ENCODE measurements around the gene RNLS.

RNLS gene

GRCh38 chr10:88537322-88537721 lies 45.8 kb downstream of the RNLS start:
- no peaks in the 10 kb centered on the region for H3K9me3 ChIP-seq (ENCODE audit: control insufficient read depth, low read length)
- no peak for DNase-seq
- H3K36me3 ChIP-seq (ENCODE audit: control insufficient read depth, insufficient read depth, low read length): no peaks in the 10 kb centered on the region
- no peaks in the 10 kb centered on the region for H3K4me1 ChIP-seq (ENCODE audit: control insufficient read depth, insufficient read depth, low read length, poor library complexity, severe bottlenecking)
- no peak overlapping the region for H3K27ac ChIP-seq (ENCODE audit: insufficient read depth, low read length, poor library complexity, severe bottlenecking)
- H3K4me3 ChIP-seq (ENCODE audit: insufficient read depth, low read depth, low read length, poor library complexity, severe bottlenecking): no peak overlapping the region
- no peaks in the 10 kb centered on the region for H3K27me3 ChIP-seq (replicated peaks; ENCODE audit: control insufficient read depth, insufficient read depth, low read length, poor library complexity, severe bottlenecking)

DNA sequence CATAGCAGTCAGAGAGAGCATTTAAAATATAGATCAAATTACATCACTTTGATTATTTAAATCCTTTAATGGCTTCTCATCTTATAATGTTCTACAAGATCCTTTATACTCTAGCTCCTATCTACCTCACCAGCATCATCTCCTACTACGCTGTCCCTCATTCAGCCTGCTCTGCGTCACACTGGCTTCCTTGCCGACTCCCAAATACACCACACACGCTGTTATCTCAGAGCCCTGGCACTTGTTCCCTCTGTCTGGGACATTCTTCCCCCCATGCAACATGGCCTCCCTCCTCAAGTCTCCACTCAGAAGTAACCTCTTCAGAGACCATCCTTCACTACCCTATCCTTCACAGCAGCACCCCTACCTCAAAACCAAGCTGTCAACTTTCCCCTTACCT lies 46.7 kb downstream of the RNLS start:
- Histone ChIP-seq H3K4me1 (ENCODE audit: control insufficient read depth, insufficient read depth, low read length, poor library complexity, severe bottlenecking) (no peaks in the 10 kb centered on the region), H3K9me3 (ENCODE audit: control insufficient read depth, low read length) (no peaks in the 10 kb centered on the region), H3K36me3 (ENCODE audit: control insufficient read depth, insufficient read depth, low read length) (no peaks in the 10 kb centered on the region), H3K27me3 (replicated peaks; ENCODE audit: control insufficient read depth, insufficient read depth, low read length, poor library complexity, severe bottlenecking) (no peaks in the 10 kb centered on the region), H3K4me3 (ENCODE audit: insufficient read depth, low read depth, low read length, poor library complexity, severe bottlenecking) (no peak overlapping the region), H3K27ac (ENCODE audit: insufficient read depth, low read length, poor library complexity, severe bottlenecking) (no peak overlapping the region)
- DNase-seq: no peak

DNA sequence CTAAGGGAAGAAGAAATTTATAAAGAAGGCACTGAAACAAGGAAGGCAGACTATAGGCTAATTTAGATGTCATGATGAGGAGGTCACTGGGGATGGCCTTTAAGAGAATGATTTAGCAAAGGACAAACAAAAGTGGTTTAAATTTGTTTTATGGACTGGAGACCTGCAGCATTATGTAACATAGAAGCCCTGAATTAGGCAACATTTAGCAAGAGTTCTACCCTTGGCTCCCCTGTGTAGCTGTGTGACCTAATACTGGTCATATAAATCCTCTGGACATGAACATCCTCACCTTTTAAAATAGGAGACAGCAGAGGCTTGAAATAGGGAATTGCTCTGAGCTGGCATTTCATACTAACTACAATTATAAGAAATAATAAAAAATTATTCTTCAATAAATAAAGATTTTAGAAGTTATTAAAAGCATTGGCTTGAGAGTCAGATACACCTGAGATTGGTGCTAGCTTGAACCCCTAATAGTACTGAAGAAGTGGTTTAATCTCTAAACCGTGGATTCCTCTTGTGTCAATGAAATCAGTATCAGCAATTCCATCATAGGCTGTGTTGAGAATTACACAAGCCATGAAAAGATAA lies 48.9 kb downstream of the RNLS start:
- H3K27me3 ChIP-seq (replicated peaks; ENCODE audit: control insufficient read depth, insufficient read depth, low read length, poor library complexity, severe bottlenecking): no peaks in the 10 kb centered on the region
- no peaks in the 10 kb centered on the region for H3K9me3 ChIP-seq (ENCODE audit: control insufficient read depth, low read length)

DNA sequence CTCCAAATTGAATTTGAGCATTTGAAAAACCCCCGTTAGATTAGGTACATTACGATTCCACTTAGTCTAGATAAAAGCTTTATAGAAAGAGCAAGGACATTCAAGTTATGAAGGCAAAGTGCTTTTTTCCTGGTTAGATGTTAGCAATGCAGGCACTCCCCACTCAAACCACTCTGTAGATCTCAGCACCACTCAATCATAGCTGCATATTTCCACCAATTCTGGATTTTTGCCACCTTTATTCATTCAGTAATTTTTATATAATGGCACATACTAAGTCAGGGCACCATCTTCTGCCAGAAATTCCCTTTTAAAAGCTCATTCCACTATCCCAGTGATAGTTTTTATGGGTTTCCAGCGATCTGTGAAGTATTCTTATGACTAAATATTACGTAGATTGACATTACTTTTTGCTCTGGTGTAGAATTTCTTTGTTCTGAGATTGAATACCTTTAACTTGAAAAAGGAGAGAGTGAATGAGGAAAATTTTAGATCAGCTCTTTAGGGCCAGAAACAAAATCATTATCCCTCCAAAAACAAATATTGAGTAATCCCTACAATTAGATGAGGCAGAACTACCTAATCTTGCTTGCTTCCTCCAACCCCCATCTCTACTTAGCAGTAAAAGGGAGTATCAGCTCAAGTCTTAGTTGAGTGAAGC lies 51.6 kb downstream of the RNLS start:
- no peak for DNase-seq
- Histone ChIP-seq H3K9me3 (ENCODE audit: control insufficient read depth, low read length) (no peaks in the 10 kb centered on the region), H3K4me3 (ENCODE audit: insufficient read depth, low read depth, low read length, poor library complexity, severe bottlenecking) (no peak overlapping the region), H3K27ac (ENCODE audit: insufficient read depth, low read length, poor library complexity, severe bottlenecking) (no peak overlapping the region), H3K27me3 (replicated peaks; ENCODE audit: control insufficient read depth, insufficient read depth, low read length, poor library complexity, severe bottlenecking) (no peaks in the 10 kb centered on the region), H3K4me1 (ENCODE audit: control insufficient read depth, insufficient read depth, low read length, poor library complexity, severe bottlenecking) (no peaks in the 10 kb centered on the region), H3K36me3 (ENCODE audit: control insufficient read depth, insufficient read depth, low read length) (no peaks in the 10 kb centered on the region)

More for the DNA sequence above, 48.9 kb downstream of the RNLS start:
- no peak overlapping the region for H3K27ac ChIP-seq (ENCODE audit: insufficient read depth, low read length, poor library complexity, severe bottlenecking)
- H3K36me3 ChIP-seq (ENCODE audit: control insufficient read depth, insufficient read depth, low read length): no peaks in the 10 kb centered on the region
- DNase-seq: no peak
- no peak overlapping the region for H3K4me3 ChIP-seq (ENCODE audit: insufficient read depth, low read depth, low read length, poor library complexity, severe bottlenecking)
- H3K4me1 ChIP-seq (ENCODE audit: control insufficient read depth, insufficient read depth, low read length, poor library complexity, severe bottlenecking): no peaks in the 10 kb centered on the region

DNA sequence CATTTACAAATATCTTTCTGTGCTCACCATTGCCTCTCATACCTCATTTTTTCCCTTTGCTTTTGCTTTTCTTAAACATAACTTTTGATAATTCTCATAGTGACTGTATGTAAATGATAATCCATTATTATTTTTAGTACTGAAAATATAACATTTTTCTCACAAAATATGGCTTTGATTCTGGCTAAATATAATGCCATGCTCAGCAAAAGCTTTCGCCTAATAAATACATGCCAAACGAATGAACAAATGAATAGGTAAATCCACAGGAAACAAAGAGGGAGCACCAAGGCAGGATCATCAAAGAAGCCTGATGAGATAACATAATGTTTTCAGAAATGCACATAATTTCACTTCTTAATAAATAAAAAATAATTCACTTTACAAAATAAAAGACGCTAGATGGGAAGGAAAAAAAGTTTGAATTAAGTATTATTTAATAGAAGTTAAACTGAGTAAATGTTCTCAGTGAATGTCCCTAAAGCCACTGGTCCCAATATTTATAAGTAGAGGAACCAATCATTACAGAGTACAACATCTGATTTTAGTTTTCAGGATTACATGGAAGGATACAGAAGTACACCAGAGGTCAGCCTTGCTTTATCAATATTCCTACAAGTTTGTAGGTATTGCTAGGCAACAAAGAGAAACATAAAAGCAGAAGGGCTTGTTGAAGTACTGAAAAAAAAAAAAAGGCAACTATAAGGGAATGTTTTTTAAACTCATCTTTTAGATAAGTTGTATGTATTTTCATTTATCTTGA lies 52.3 kb downstream of the RNLS start:
- H3K9me3 ChIP-seq (ENCODE audit: control insufficient read depth, low read length): no peaks in the 10 kb centered on the region
- no peak overlapping the region for H3K27ac ChIP-seq (ENCODE audit: insufficient read depth, low read length, poor library complexity, severe bottlenecking)
- no peak overlapping the region for H3K4me3 ChIP-seq (ENCODE audit: insufficient read depth, low read depth, low read length, poor library complexity, severe bottlenecking)
- no peaks in the 10 kb centered on the region for H3K4me1 ChIP-seq (ENCODE audit: control insufficient read depth, insufficient read depth, low read length, poor library complexity, severe bottlenecking)
- H3K27me3 ChIP-seq (replicated peaks; ENCODE audit: control insufficient read depth, insufficient read depth, low read length, poor library complexity, severe bottlenecking): no peaks in the 10 kb centered on the region
- DNase-seq: no peak
- no peaks in the 10 kb centered on the region for H3K36me3 ChIP-seq (ENCODE audit: control insufficient read depth, insufficient read depth, low read length)

DNA sequence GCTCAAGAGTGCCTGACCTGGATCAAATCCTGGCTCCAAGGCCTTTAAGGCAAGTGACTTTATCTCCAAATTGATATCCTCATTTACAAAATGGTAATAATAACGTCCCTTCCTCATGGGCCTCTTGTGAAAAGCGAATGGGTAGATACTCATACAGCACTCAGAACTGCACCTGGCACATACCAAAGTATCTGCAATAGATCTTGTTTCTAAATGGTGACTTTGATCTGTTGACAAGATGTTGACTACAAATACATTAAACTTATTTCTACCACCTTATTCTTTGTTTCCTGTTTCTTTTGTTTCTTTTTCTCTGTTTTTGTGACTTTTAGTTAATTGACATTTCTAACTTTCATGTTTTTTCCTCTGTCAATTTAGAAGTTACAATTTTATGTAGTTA lies 53.0 kb downstream of the RNLS start:
- Histone ChIP-seq H3K4me1 (ENCODE audit: control insufficient read depth, insufficient read depth, low read length, poor library complexity, severe bottlenecking) (no peaks in the 10 kb centered on the region), H3K27ac (ENCODE audit: insufficient read depth, low read length, poor library complexity, severe bottlenecking) (no peak overlapping the region), H3K4me3 (ENCODE audit: insufficient read depth, low read depth, low read length, poor library complexity, severe bottlenecking) (no peak overlapping the region), H3K27me3 (replicated peaks; ENCODE audit: control insufficient read depth, insufficient read depth, low read length, poor library complexity, severe bottlenecking) (no peaks in the 10 kb centered on the region), H3K9me3 (ENCODE audit: control insufficient read depth, low read length) (no peaks in the 10 kb centered on the region), H3K36me3 (ENCODE audit: control insufficient read depth, insufficient read depth, low read length) (no peaks in the 10 kb centered on the region)
- DNase-seq: no peak

- no peak for DNase-seq
- Histone ChIP-seq H3K9me3 (ENCODE audit: control insufficient read depth, low read length) (no peaks in the 10 kb centered on the region), H3K4me1 (ENCODE audit: control insufficient read depth, insufficient read depth, low read length, poor library complexity, severe bottlenecking) (no peaks in the 10 kb centered on the region), H3K27me3 (replicated peaks; ENCODE audit: control insufficient read depth, insufficient read depth, low read length, poor library complexity, severe bottlenecking) (no peaks in the 10 kb centered on the region), H3K27ac (ENCODE audit: insufficient read depth, low read length, poor library complexity, severe bottlenecking) (no peak overlapping the region), H3K4me3 (ENCODE audit: insufficient read depth, low read depth, low read length, poor library complexity, severe bottlenecking) (no peak overlapping the region), H3K36me3 (ENCODE audit: control insufficient read depth, insufficient read depth, low read length) (no peaks in the 10 kb centered on the region)
These were observed 54.1 kb downstream of the RNLS start for GRCh38 chr10:88528806-88529570.

DNA sequence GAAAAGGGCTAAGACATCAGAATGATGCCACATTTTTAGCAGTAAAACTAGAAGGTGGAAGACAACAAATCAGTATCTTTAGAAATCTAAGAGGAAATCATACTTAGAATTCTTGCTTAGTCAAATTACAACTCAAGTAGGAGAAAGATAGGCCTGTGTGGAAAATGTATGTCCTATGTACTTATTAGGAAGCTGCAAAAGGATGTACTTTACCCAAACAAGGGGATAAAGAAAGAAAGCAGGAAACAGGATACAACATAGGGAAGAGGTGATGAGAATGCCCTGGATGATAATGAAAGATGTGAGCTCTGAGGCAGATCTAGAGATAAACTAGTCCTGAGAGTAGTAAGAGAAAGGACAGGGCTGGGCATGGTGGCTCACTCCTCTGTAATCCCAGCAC lies 54.9 kb downstream of the RNLS start:
- Histone ChIP-seq H3K27me3 (replicated peaks; ENCODE audit: control insufficient read depth, insufficient read depth, low read length, poor library complexity, severe bottlenecking) (no peaks in the 10 kb centered on the region), H3K36me3 (ENCODE audit: control insufficient read depth, insufficient read depth, low read length) (no peaks in the 10 kb centered on the region), H3K27ac (ENCODE audit: insufficient read depth, low read length, poor library complexity, severe bottlenecking) (no peak overlapping the region), H3K4me1 (ENCODE audit: control insufficient read depth, insufficient read depth, low read length, poor library complexity, severe bottlenecking) (no peaks in the 10 kb centered on the region), H3K4me3 (ENCODE audit: insufficient read depth, low read depth, low read length, poor library complexity, severe bottlenecking) (no peak overlapping the region), H3K9me3 (ENCODE audit: control insufficient read depth, low read length) (no peaks in the 10 kb centered on the region)
- DNase-seq: no peak

DNA sequence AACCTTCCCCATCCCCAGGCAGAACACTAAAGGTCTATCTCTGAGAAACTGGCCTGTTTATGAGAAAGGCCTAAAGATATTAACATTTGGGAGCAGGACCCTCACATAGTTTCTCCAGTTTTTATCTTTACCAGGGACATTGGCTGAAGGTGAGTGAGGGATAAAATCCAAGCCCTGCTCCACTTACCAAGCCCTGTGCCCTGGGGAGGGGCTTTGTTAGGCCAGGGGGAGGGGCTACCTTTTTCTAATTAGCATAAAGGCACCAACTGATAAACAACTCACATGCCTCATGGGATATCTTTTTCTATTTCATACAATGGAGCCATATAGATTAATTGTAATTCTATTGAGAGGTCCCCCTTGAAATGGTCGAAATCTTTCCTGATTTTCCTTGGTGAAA lies 55.9 kb downstream of the RNLS start:
- Histone ChIP-seq H3K4me1 (ENCODE audit: control insufficient read depth, insufficient read depth, low read length, poor library complexity, severe bottlenecking) (no peaks in the 10 kb centered on the region), H3K27me3 (replicated peaks; ENCODE audit: control insufficient read depth, insufficient read depth, low read length, poor library complexity, severe bottlenecking) (no peaks in the 10 kb centered on the region), H3K4me3 (ENCODE audit: insufficient read depth, low read depth, low read length, poor library complexity, severe bottlenecking) (no peak overlapping the region), H3K36me3 (ENCODE audit: control insufficient read depth, insufficient read depth, low read length) (no peaks in the 10 kb centered on the region), H3K27ac (ENCODE audit: insufficient read depth, low read length, poor library complexity, severe bottlenecking) (no peak overlapping the region), H3K9me3 (ENCODE audit: control insufficient read depth, low read length) (no peaks in the 10 kb centered on the region)
- DNase-seq: no peak

Data from effector memory CD4-positive, alpha-beta T cell (primary cell).